Umbilical cord (tissue), 2 donors: ENCODE data around the gene MAP3K4. TPM values are rescaled to one million over a fixed set of nuclear protein-coding genes. Genes with fewer than 3 reads are reported as not detected.

Source experiments
- DNase-seq: peaks from one replicate; pipeline ENCODE4 v3.0.0-alpha.2; 2015; ENCODE audit warnings: low spot score
- total RNA-seq: library from RNA; depleted of rRNA; stranded (reverse); fragments of >200 nt; gene quantifications from one replicate; pipeline ENCODE4 v1.2.3, GENCODE V29; 2014; ENCODE audit warnings: low replicate concordance; ENCODE audit not compliant: insufficient read depth

MAP3K4 gene, protein sequence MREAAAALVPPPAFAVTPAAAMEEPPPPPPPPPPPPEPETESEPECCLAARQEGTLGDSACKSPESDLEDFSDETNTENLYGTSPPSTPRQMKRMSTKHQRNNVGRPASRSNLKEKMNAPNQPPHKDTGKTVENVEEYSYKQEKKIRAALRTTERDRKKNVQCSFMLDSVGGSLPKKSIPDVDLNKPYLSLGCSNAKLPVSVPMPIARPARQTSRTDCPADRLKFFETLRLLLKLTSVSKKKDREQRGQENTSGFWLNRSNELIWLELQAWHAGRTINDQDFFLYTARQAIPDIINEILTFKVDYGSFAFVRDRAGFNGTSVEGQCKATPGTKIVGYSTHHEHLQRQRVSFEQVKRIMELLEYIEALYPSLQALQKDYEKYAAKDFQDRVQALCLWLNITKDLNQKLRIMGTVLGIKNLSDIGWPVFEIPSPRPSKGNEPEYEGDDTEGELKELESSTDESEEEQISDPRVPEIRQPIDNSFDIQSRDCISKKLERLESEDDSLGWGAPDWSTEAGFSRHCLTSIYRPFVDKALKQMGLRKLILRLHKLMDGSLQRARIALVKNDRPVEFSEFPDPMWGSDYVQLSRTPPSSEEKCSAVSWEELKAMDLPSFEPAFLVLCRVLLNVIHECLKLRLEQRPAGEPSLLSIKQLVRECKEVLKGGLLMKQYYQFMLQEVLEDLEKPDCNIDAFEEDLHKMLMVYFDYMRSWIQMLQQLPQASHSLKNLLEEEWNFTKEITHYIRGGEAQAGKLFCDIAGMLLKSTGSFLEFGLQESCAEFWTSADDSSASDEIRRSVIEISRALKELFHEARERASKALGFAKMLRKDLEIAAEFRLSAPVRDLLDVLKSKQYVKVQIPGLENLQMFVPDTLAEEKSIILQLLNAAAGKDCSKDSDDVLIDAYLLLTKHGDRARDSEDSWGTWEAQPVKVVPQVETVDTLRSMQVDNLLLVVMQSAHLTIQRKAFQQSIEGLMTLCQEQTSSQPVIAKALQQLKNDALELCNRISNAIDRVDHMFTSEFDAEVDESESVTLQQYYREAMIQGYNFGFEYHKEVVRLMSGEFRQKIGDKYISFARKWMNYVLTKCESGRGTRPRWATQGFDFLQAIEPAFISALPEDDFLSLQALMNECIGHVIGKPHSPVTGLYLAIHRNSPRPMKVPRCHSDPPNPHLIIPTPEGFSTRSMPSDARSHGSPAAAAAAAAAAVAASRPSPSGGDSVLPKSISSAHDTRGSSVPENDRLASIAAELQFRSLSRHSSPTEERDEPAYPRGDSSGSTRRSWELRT (N-terminal part only)
- 22.6 TPM for total RNA-seq

DNA sequence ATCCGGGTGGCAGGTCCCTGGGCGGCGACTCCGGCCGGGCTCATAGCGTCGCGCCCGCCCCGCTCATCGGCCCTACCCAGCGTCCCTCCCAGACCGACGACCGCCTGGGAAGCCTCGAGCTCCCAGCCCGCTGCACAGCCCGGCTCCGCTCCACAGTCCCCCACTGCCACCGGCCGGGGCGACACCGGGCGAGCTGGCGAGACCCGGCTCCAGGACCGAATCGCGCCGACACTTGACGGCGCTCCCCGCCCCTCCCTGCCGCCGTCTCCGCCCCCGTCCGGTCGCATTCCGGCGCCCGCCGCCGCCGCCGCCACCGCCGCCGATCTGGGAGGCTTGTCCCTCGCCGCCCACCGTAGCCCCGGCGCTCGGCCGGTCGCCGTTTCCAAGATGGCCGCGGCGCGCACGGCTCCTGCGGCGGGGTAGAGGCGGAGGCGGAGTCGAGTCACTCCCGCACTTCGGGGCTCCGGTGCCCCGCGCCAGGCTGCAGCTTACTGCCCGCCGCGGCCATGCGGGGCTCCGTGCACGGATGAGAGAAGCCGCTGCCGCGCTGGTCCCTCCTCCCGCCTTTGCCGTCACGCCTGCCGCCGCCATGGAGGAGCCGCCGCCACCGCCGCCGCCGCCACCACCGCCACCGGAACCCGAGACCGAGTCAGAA, at the start of gene MAP3K4:
TSS of gene MAP3K4 (plus strand) at position 364 of the 655 bp plus-strand sequence. CDS start at position 527, 163 bp downstream.
- peak; percentile 76 for DNase-seq

- DNase-seq = no peak
These were observed 47.6 kb upstream of the MAP3K4 start for GRCh38 chr6:160943997-160944396.

GRCh38 chr6:160945516-160946177, 45.9 kb upstream of the MAP3K4 start:
- DNase-seq = no peak

DNA sequence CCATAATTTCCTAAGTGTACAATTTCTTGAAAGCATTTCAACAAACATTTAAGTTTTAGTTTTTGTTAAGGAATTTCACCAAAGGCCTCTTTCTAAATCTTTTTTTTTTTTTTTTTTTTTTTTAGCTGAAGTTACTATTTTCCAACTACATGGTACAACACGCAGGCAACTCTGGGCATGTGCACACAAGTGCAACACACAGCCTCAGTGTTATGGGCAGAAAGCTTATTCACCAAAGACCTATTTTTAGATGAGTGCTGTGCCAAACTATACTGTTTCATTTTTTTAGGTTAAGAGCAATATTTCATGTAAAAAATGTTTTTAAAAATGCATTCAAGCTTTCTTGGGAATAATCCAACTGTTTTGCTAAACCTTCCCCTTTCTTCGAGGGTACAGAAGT, 42.0 kb upstream of the MAP3K4 start:
- peak; percentile 48 for DNase-seq

GRCh38 chr6:160950507-160950906, 41.1 kb upstream of the MAP3K4 start:
- DNase-seq = peak; percentile 21

DNA sequence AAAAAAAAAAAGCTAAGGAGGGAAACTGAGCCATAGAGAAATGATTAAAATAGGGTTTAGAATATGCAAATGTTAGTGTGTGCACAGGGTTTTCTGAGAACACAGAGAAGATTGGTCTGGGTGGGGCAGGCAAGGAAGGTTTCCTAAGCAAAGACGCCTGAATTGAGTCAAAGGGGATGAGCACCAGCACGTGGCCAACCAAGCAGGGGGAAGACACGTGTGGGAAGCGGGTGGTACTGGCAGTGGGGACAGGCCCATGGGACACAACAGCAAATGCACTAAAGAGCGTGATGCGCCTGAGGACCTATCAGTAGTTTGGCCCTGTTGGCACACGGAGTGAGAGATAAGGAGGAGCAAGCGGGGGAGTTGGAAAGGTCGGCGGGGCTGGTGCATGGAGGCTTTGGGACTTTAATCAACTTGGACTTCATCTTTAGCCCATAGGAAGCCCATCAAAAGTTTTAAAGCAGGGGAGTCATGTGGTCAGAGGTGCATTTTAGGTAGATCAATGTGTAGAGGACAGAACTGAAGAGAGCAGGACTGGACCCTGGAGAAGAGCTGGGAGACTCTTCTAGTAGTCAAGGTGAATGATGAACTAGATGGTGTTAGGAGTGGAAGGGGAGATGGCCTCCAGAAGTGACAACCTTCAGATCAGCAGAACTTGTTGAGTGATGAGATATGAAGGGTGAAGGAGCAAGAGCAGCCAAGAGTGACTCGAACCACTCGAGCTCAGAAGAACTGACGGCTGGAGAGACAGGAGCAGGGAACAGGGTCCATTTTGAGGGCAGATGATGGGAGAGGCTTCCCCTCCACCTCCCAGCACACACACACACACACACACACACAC, 40.2 kb upstream of the MAP3K4 start:
- no peak for DNase-seq

GRCh38 chr6:160952633-160953281, 38.8 kb upstream of the MAP3K4 start:
- no peak for DNase-seq

GRCh38 chr6:160955508-160956295, 35.9 kb upstream of the MAP3K4 start:
- no peak for DNase-seq

DNA sequence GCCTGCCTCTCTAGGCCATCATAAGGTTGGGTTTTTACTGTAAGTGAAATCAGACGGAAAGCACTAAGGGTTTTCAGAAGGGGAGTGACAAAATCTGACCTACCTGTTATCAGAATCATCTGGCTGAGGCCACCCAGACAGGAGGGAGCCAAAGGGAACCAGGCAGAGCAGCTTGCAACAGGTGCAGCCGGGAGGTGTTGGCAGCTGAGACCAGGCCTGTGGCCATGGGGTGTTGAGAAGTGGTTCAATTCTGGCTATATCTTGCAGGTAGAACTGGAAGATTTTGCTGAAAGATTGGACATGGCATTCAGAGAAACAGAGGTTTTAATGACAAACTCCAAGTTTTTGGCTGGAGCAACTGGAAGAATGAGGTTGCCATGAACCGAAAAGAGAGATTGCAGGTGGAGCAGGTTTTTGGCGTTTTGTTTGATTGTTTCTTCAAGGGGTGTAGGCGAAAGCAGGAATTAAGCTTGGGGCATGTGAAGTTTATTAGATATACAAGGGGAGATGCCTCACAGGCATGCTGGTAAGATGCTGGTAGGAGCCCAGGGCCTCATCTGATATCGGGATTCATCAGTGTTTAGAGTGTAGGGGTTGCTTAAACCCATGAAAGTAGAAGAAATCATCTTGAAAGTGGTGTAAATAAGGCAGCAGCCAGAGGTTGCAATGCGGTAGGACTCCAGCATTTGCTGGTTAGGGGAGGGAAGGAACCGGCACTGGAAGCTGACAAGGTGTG, 35.1 kb upstream of the MAP3K4 start:
- DNase-seq = no peak

- DNase-seq = no peak
These were observed 31.7 kb upstream of the MAP3K4 start for GRCh38 chr6:160959726-160960435.

DNA sequence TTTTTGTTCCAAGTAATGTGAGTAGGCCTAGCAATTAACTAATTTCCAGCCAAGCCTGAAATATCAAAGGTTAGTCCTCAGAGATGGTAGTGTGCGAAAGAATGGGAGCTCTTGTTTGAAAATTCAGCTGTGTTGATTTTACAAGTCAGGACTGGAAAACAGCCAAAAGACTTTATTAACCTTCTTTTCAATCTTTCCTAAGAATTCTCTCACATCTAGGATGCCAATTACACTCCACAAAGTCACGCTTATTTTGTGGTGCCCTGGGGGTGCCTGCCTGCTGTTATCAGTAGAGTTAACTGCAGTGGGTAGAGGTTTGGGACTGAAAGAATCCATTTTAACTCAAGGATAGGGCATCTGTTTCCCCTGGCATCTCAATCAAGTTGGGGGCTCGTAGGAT, 30.7 kb upstream of the MAP3K4 start:
- no peak for DNase-seq

- no peak for DNase-seq
These were observed 28.5 kb upstream of the MAP3K4 start for GRCh38 chr6:160962835-160963623.

DNA sequence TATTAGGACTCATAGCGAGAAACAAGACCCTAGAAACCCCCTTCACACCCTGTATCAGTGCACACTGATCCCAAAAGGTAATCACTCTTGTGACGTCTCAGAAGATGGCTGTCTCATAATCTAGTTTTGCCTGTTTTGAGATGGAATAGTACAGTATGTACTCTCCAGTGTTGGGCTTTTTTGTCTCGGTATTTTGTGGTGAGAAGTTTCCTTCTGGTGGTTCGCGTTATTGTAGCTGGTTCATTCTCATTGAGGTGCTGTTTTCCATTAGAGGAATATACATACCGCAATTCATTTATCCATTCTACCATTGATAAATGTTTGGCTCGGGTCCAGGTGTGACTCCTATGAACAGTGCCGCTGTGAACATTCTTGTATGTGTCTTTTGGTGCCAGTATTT, 27.9 kb upstream of the MAP3K4 start:
- DNase-seq = no peak

GRCh38 chr6:160965893-160966292, 25.7 kb upstream of the MAP3K4 start:
- no peak for DNase-seq

DNA sequence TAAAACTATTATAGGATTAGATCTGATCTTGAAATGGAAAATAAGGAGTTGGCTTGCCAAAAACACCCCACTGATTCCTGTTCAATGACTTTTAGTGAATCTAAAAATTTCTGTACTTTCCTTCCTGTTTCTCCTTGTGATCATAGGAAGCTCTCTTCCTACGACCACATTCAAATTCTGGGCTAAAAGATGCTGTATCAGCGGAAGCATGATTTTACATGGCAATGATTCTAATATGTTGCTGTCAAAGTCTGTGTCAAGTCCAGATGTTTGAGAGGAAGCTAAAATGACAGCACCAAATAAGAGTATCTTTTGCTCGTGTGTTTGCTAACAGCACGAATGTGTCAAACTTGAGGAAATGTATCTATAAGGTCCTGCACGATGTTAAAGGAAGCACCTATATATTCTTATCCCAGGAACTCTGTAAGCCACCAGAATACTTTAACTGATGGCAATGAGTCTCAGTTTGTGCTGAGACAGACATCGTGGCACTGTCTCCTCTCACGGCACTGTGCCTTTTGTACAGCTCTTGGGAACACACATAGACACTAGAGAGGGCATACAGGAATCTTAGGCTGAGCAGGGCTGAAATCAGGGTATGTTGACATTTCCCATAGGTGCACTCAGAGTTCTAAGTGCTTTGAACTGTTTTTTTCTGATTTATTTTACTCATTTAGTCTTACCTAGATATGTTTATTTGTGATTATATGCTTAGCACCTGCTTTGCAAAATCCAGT, 24.9 kb upstream of the MAP3K4 start:
- DNase-seq = no peak
